ENCODE measurements around the gene DUSP10. TPM values are rescaled to one million over a fixed set of nuclear protein-coding genes. Genes with fewer than 3 reads are reported as not detected.

DUSP10 gene
- total RNA-seq, 4 donors from 2014 or later, result 6.8 to 12.9 (median 9.0) TPM

DNA sequence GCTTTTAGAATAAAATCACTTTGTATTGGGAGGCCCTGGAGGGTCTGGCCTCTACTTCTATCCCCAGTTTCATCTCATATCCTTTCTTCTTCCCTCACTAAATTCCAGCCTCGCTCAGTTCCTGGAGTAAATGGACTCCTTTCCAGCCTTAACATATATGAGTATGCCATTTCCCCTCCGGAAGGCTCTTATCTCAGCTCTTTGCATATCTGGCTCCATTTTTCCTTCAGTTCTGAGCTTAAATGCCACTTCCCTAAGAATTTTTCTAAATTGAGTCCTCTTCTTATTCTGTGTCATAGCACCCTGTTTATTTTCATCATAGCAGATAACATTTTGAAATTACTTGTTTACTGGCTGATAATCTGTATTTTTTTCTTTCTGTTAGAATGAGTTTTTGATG, 20.2 kb upstream of the DUSP10 start:
- TF ChIP-seq, protein P1, sequence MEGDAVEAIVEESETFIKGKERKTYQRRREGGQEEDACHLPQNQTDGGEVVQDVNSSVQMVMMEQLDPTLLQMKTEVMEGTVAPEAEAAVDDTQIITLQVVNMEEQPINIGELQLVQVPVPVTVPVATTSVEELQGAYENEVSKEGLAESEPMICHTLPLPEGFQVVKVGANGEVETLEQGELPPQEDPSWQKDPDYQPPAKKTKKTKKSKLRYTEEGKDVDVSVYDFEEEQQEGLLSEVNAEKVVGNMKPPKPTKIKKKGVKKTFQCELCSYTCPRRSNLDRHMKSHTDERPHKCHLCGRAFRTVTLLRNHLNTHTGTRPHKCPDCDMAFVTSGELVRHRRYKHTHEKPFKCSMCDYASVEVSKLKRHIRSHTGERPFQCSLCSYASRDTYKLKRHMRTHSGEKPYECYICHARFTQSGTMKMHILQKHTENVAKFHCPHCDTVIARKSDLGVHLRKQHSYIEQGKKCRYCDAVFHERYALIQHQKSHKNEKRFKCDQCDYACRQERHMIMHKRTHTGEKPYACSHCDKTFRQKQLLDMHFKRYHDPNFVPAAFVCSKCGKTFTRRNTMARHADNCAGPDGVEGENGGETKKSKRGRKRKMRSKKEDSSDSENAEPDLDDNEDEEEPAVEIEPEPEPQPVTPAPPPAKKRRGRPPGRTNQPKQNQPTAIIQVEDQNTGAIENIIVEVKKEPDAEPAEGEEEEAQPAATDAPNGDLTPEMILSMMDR (IDR thresholded peaks at IDR 0.05; ENCODE audit: low read depth), result no peak

DNA sequence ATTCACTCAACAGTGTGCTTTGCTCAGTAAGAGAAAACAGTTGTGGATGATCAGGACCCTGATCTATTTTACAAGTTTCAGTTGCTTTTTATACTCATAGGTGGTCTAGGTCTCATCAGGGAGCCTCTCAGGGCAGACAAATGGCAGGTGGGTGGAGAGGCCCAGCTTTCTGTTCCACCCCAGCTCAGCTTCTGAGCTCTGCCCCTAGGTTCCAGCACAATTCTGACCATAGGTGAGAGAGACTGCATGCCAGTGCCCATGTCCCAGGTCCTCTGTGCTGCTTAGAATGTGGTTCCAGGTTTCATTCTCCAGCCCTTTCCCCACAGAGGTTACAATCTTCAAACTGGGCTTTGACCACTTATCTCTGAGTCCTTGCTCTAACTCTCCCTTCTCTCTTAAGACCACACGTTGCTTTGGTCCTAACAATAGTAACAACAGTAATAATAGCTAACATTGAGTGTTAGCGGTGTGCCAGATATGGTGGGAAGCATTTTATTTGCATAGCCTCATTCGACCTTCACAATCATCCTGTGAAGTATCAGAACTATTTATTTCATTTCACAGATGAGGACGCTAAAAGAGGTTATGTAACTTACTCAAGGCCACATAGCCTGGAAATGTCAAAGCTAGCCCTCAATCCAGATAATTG, 19.6 kb upstream of the DUSP10 start:
- TF ChIP-seq, protein P1 (IDR thresholded peaks at IDR 0.05; ENCODE audit: low read depth), result no peak

DNA sequence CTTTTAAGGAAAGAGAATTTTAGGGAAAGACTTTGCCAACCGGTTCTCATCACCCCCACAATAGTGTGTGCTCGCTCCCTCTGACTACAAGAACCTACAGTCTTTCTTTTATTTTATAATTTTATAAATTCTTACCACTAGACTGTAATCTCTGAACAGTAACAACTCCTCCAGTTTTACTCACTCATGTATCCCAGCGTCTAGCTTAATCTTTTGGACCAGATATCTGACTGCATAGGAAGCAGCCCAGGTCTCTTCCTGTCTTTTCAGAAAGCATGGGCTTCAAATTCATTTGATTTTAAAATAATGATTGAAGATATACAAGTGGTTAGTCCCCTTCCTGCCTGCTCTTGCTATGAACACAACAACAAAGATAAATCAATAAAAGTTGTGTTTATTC, 19.0 kb upstream of the DUSP10 start:
- TF ChIP-seq, protein P1 (IDR thresholded peaks at IDR 0.05; ENCODE audit: low read depth), result no peak

DNA sequence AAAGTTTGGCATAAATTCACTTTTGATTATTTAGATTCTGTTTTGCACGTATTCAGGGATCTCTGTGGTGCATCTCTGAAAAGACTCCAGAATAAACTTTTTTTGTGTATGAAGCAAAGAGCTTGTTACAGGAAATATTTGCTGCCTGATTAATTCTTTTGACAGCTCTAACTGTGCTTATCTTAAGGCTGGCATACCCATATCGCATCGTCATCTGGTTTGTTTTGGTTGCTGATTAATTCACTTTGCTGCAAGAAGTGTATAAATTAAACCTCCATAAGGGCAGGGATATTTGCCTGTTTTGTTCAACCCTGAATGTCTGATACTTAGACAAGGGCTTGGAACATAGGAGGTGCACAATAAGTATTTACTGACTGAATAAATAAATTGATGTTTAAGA, 17.5 kb upstream of the DUSP10 start:
- TF ChIP-seq, protein P1 (IDR thresholded peaks at IDR 0.05; ENCODE audit: low read depth), result no peak

DNA sequence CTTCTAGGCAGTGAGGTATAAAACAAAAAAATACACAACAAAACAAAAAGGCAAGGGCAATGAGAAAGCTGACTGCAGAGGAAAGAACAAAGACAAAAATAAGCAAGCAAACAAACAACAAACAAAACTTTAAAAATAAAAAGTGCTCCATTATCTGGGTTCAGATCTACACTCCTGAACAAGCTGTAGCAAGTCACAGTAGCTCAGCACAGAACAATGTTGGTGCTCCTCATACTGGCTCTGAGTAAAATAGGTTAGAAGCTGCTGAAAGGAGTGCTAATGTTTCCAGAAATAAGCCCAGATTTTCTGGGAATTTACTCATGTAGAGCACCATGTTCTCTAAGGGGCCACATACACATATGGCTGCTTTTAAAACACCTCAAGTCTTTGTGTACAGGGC, 16.6 kb upstream of the DUSP10 start:
- TF ChIP-seq, protein P1 (IDR thresholded peaks at IDR 0.05; ENCODE audit: low read depth), result no peak

DNA sequence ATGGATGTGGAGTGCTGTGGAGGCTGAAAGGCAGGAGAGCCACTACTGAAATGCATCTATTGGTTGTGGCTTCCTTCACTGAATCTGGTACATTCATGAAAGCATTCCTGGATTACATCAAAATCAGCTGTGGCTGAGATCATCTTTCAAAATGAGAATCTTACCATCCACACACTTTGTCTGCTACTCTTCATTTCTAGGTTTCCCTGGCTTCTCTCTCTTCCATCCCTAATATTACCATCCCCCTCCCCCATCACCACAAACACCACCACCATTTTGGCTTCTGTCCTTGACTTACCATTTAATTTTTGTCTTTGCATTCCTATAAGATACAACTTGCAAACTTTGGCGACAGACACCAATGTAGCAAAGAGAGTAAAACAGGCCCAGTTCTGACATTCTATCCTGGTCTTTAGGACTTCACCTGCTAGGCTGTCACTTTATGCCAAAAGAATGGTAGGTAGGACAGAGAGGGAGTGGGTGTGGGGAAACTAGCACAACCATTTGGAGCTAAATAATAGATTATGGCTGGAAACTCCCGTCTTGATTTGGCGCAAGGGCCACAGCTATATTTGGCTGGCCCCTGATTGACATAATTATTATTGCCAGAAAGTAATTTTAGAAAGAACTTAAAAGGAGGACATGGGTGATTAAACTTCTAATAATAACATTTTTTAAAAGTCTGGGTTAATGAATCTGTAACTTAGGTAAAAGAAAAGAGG, 15.1 kb upstream of the DUSP10 start:
- TF ChIP-seq, protein P1 (IDR thresholded peaks at IDR 0.05; ENCODE audit: low read depth), result no peak

DNA sequence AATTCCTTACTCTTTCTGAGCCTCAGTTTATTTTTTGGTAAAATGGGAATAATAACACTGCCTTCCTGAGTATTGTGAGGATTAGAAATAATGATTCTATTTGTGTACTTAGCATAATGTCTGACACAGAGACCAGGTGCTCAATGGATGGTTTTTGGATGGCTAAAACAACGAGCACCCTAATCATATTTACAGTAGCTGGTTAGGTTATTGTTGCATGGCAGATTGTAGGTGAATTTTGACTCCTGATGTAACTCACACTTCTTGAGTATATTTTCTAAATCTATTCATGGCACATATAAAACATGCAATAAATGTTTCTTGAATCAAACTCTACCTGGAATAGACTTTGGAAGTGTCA, 11.9 kb upstream of the DUSP10 start:
- TF ChIP-seq, protein P1 (IDR thresholded peaks at IDR 0.05; ENCODE audit: low read depth), result no peak
